Natural killer cell (primary cell): ENCODE results near the gene VEGFB. TPM values are rescaled to one million over a fixed set of nuclear protein-coding genes. Genes with fewer than 3 reads are reported as not detected.

Source experiments
- ATAC-seq, 3 donors: fragments of 150-1000 bp in 2 of 3; fragments of 200-7000 bp in 1 of 3; cut with Tn5 transposase; 1 replicate in 1 of 3; 2 replicates in 2 of 3; pipeline ENCODE4 v1.10.0; 2021; ENCODE audit warnings: mild to moderate bottlenecking in 2 of 3, moderate library complexity in 2 of 3
- DNase-seq, 2 donors: peaks; one replicate each; pipeline versions ENCODE4 v3.0.0 to v3.0.0-alpha.2; 2013 to 2021; ENCODE audit warnings: mixed read lengths in 1 of 2
- H3K27ac ChIP-seq: one replicate; pipeline ENCODE4 v1.5.1; 2013; ENCODE audit warnings: mild to moderate bottlenecking, low read length
- H3K27me3 ChIP-seq: one replicate; pipeline ENCODE4 v1.6.1; 2013; ENCODE audit warnings: low read length; ENCODE audit not compliant: control insufficient read depth, insufficient read depth
- H3K36me3 ChIP-seq: one replicate; pipeline ENCODE4 v1.6.1; 2013; ENCODE audit warnings: low read length; ENCODE audit not compliant: control insufficient read depth, insufficient read depth
- H3K4me1 ChIP-seq: one replicate; pipeline ENCODE4 v1.6.1; 2013; ENCODE audit warnings: low read length; ENCODE audit not compliant: control insufficient read depth, insufficient read depth
- H3K4me3 ChIP-seq: one replicate; pipeline ENCODE4 v1.5.1; 2013; ENCODE audit warnings: low read length
- H3K9me3 ChIP-seq: one replicate; pipeline ENCODE4 v1.6.1; 2013; ENCODE audit warnings: low read length; ENCODE audit not compliant: control insufficient read depth, insufficient read depth
- H3K27ac Mint-ChIP-seq, 2 donors: one replicate each; pipeline ENCODE4 v1.8.0; 2022; ENCODE audit warnings: mild to moderate bottlenecking in 2 of 2, mixed read lengths in 2 of 2, moderate library complexity in 1 of 2
- H3K27me3 Mint-ChIP-seq, 2 donors: one replicate each; pipeline ENCODE4 v1.8.0; 2022; ENCODE audit warnings: low read depth in 2 of 2, mixed read lengths in 2 of 2
- H3K36me3 Mint-ChIP-seq: one replicate; pipeline ENCODE4 v1.8.0; 2022; ENCODE audit warnings: mixed read lengths
- H3K4me1 Mint-ChIP-seq, 2 donors: one replicate each; pipeline ENCODE4 v1.8.0; 2022; ENCODE audit warnings: mixed read lengths in 2 of 2
- H3K4me3 Mint-ChIP-seq: one replicate; pipeline ENCODE4 v1.8.0; 2022; ENCODE audit warnings: mild to moderate bottlenecking, moderate library complexity, mixed read lengths
- H3K9me3 Mint-ChIP-seq, 2 donors: one replicate each; pipeline ENCODE4 v1.8.0; 2022; ENCODE audit warnings: mixed read lengths in 2 of 2
- WGBS: methylation state at CpG from one replicate; pipeline ENCODE4 v1.1.7; 2013; ENCODE audit warnings: missing lambda C conversion rate; ENCODE audit not compliant: insufficient coverage; 5-methylcytosine and 5-hydroxymethylcytosine counted together
- intact Hi-C: fragments of 100-400 bp; cut with micrococcal nuclease; formaldehyde crosslinking; loops from one replicate; pipeline ENCODE4 v1.14.2; 2022
- total RNA-seq, 4 donors: library from RNA; stranded (reverse); fragments of 120-200 nt in 1 of 4; gene quantifications; one replicate each; pipeline versions ENCODE4 v1.2.3 to v1.2.4, GENCODE V29; 2013 to 2022
- TF ChIP-seq, protein P1 (sequence below): fragments of 200-600 bp; IDR thresholded peaks from one replicate; pipeline ENCODE4 v1.8.0; 2022; ENCODE audit warnings: antibody characterized with exemption

Gene VEGFB
- total RNA-seq, 3 donors from 2014 or later (not counting 1 experiment from before 2014, with no cell fraction given) = 30.7 to 38.7 (median 37.3) TPM

GRCh38 chr11:64278576-64279190 is 44.3 kb downstream of the VEGFB start:
- Mint-ChIP-seq H3K4me3 (no peak overlapping the region), H3K27me3 (no peaks in the 10 kb centered on the region), H3K27ac (no peak overlapping the region), H3K9me3 (no peaks in the 10 kb centered on the region), H3K36me3 (no peaks in the 10 kb centered on the region), H3K4me1 (peaks cover 0 to 4% of the 10 kb centered on the region in 2 donors)
- intact Hi-C loops = no loop called here
- H3K9me3 ChIP-seq = no peaks in the 10 kb centered on the region
- ATAC-seq (no peak), DNase-seq (no peak)
- peaks cover 4% of the 10 kb centered on the region for H3K4me1 ChIP-seq
- 95% methylated on average over 8 of the region's 8 CpGs for WGBS
- TF ChIP-seq, protein P1, sequence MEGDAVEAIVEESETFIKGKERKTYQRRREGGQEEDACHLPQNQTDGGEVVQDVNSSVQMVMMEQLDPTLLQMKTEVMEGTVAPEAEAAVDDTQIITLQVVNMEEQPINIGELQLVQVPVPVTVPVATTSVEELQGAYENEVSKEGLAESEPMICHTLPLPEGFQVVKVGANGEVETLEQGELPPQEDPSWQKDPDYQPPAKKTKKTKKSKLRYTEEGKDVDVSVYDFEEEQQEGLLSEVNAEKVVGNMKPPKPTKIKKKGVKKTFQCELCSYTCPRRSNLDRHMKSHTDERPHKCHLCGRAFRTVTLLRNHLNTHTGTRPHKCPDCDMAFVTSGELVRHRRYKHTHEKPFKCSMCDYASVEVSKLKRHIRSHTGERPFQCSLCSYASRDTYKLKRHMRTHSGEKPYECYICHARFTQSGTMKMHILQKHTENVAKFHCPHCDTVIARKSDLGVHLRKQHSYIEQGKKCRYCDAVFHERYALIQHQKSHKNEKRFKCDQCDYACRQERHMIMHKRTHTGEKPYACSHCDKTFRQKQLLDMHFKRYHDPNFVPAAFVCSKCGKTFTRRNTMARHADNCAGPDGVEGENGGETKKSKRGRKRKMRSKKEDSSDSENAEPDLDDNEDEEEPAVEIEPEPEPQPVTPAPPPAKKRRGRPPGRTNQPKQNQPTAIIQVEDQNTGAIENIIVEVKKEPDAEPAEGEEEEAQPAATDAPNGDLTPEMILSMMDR = no peak
- no peak overlapping the region for H3K4me3 ChIP-seq
- no peaks in the 10 kb centered on the region for H3K27me3 ChIP-seq
- H3K27ac ChIP-seq = no peak overlapping the region
- H3K36me3 ChIP-seq = peaks cover 14% of the 10 kb centered on the region

- no peaks in the 10 kb centered on the region for H3K36me3 Mint-ChIP-seq
- no peak for ATAC-seq
- intact Hi-C loops = no loop called here
- H3K27me3 ChIP-seq = no peaks in the 10 kb centered on the region
- H3K27ac Mint-ChIP-seq = peak overlapping the region; percentile 94 to 96
- peaks cover 12 to 16% of the 10 kb centered on the region in 2 donors for H3K4me1 Mint-ChIP-seq
- DNase-seq = no peak
- H3K27ac ChIP-seq = no peak overlapping the region
- TF ChIP-seq, protein P1 = no peak
- WGBS = 96% methylated on average over 21 of the region's 22 CpGs
- no peak overlapping the region for H3K4me3 ChIP-seq
- H3K9me3 ChIP-seq = no peaks in the 10 kb centered on the region
- peaks cover 7% of the 10 kb centered on the region for H3K36me3 ChIP-seq
- H3K4me3 Mint-ChIP-seq = no peak overlapping the region
- H3K27me3 Mint-ChIP-seq = no peaks in the 10 kb centered on the region
- H3K4me1 ChIP-seq = peaks cover 22% of the 10 kb centered on the region
- no peaks in the 10 kb centered on the region for H3K9me3 Mint-ChIP-seq
Observed at GRCh38 chr11:64281957-64282770, 47.8 kb downstream of the VEGFB start.

DNA sequence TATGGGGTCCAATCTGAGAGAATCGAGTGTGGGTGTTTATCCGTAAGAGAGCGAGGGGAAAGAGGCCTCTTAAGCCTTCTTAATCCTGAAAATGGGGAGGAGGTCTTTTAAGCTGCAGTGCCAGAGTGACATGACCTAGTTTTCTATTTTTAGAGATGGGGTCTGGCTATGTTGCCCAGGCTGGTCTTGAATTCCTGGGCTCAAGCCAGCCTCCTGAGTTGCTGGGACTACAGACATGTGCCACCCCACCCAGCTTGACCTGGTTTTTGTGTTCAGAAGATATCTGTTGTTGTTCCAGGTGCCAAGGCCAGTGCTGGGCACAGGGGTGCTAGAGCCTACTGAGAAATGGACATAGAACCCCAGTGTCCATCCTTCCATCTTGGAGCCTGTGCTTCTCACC is 48.7 kb downstream of the VEGFB start:
- 93% methylated on average over 3 of the region's 3 CpGs for WGBS
- no peaks in the 10 kb centered on the region for H3K9me3 Mint-ChIP-seq

More for the DNA sequence above, 48.7 kb downstream of the VEGFB start:
- H3K4me3 Mint-ChIP-seq = peak overlapping the region; percentile 56
- H3K27ac Mint-ChIP-seq = peak overlapping the region; percentile 94 to 96
- peaks cover 22% of the 10 kb centered on the region for H3K4me1 ChIP-seq
- no peaks in the 10 kb centered on the region for H3K9me3 ChIP-seq
- TF ChIP-seq, protein P1 = no peak
- ATAC-seq (no peak), DNase-seq (no peak)
- no peaks in the 10 kb centered on the region for H3K27me3 Mint-ChIP-seq
- H3K27me3 ChIP-seq = no peaks in the 10 kb centered on the region
- H3K4me1 Mint-ChIP-seq = peaks cover 12 to 16% of the 10 kb centered on the region in 2 donors
- peaks cover 7% of the 10 kb centered on the region for H3K36me3 ChIP-seq
- H3K36me3 Mint-ChIP-seq = no peaks in the 10 kb centered on the region
- intact Hi-C loops = no loop called here
- no peak overlapping the region for H3K27ac ChIP-seq
- no peak overlapping the region for H3K4me3 ChIP-seq
